GM12878 (cell line): ENCODE results near the gene CCDC14. TPM values are rescaled to one million over a fixed set of nuclear protein-coding genes. Genes with fewer than 3 reads are reported as not detected.
"Not testable (repeated sequence)": the region's sequence is repeated elsewhere in the genome, so short reads cannot be mapped to it uniquely, and the experiment has no call there.

Experiments
- ATAC-seq: fragments of 200-7000 bp; cut with Tn5 transposase; 3 replicates; pipeline ENCODE4 v1.9.1; 2020; ENCODE audit warnings: mild to moderate bottlenecking, moderate library complexity
- BruUV-seq: library from RNA; stranded (reverse); fragments of 400-500 nt; replicated peaks from 2 replicates; lab custom pipeline; 2021; lab: Mats Ljungman, UMichigan
- CTCF ChIA-PET: fragments of 300-600 bp; sonication (Branson Sonifier 250); formaldehyde crosslinking; extraction: SDS; loops from one replicate; lab custom pipeline; 2021; ENCODE audit warnings: inconsistent platforms; lab: Yijun Ruan, JAX
- POLR2A ChIA-PET: fragments of 350-600 bp; formaldehyde crosslinking; extraction: SDS; loops from one replicate; lab custom pipeline; 2021; ENCODE audit warnings: inconsistent platforms; lab: Charles Lee
- RAD21 ChIA-PET: fragments of 300-600 bp; sonication (Branson Sonifier 250); formaldehyde crosslinking; loops from one replicate; lab custom pipeline; 2023; ENCODE audit warnings: antibody characterized with exemption; ENCODE audit not compliant: unreplicated experiment; lab: Charles Lee
- SMC1A ChIA-PET: fragments of 300-600 bp; sonication (Branson Sonifier 250); formaldehyde crosslinking; loops from one replicate; lab custom pipeline; 2023; ENCODE audit not compliant: unreplicated experiment, uncharacterized antibody; lab: Charles Lee
- DNase-seq: peaks from one replicate; pipeline ENCODE4 v3.0.0-alpha.2; 2011; ENCODE audit warnings: low read depth, low spot score
- FAIRE-seq: peaks from 3 replicates; lab custom pipeline; 2011; peaks lifted over from hg19 to GRCh38; lab: Jason Lieb, UNC
- H2AFZ ChIP-seq: 2 replicates; pipeline ENCODE4 v1.6.0; 2011; ENCODE audit warnings: low read depth, low read length, control low read depth; ENCODE audit not compliant: control insufficient read depth
- H3K27ac ChIP-seq: 2 replicates; pipeline ENCODE4 v1.5.1; 2011; ENCODE audit warnings: control low read depth; ENCODE audit not compliant: control insufficient read depth, insufficient read depth
- H3K27me3 ChIP-seq, 2 experiments: replicated peaks in 1 of 2; 2 replicates each; pipeline versions ENCODE4 v1.6.0 to v1.6.1; 2011; ENCODE audit warnings: low read length in 1 of 2; ENCODE audit not compliant: control insufficient read depth in 2 of 2, insufficient read depth in 2 of 2
- H3K36me3 ChIP-seq, 2 experiments: 2 replicates each; pipeline ENCODE4 v1.5.1; 2011; ENCODE audit warnings: low read length in 1 of 2; ENCODE audit not compliant: control insufficient read depth in 2 of 2, insufficient read depth in 2 of 2
- H3K4me1 ChIP-seq: 2 replicates; pipeline ENCODE4 v1.6.1; 2011; ENCODE audit warnings: mild to moderate bottlenecking, low read length, moderate library complexity, mixed read lengths; ENCODE audit not compliant: control insufficient read depth, insufficient read depth
- H3K4me2 ChIP-seq: 2 replicates; pipeline ENCODE4 v1.6.0; 2011; ENCODE audit warnings: control low read depth; ENCODE audit not compliant: control insufficient read depth, insufficient read depth
- H3K4me3 ChIP-seq: fragments of 200-600 bp; sonication (generic); 2 replicates; pipeline ENCODE4 v1.5.1; 2016
- H3K79me2 ChIP-seq: 2 replicates; pipeline ENCODE4 v1.6.0; 2011; ENCODE audit warnings: low read length; ENCODE audit not compliant: control insufficient read depth, insufficient read depth
- H3K9ac ChIP-seq: 2 replicates; pipeline ENCODE4 v1.8.0; 2011; ENCODE audit warnings: low read length, control low read depth, mixed read lengths; ENCODE audit not compliant: control insufficient read depth, insufficient read depth
- H3K9me3 ChIP-seq: replicated peaks from 3 replicates; pipeline ENCODE4 v1.5.1; 2011; ENCODE audit warnings: mild to moderate bottlenecking, low read length; ENCODE audit not compliant: control insufficient read depth, insufficient read depth
- H4K20me1 ChIP-seq: 2 replicates; pipeline ENCODE4 v1.6.0; 2011; ENCODE audit not compliant: control insufficient read depth, insufficient read depth
- NRF1 ChIP-seq: conservative IDR thresholded peaks from 2 replicates; pipeline ENCODE4 v1.6.1; 2011; ENCODE audit warnings: mild to moderate bottlenecking, low read depth, low read length, improper control_type of control experiment
- WGBS: methylation state at CpG from one replicate; pipeline ENCODE4 v1.1.6; 2016; ENCODE audit warnings: low lambda C conversion rate; ENCODE audit not compliant: insufficient replicate concordance, insufficient coverage; ENCODE audit errors: missing lambda C conversion rate; 5-methylcytosine and 5-hydroxymethylcytosine counted together
- in situ Hi-C: fragments of 300-500 bp; cut with MboI; formaldehyde crosslinking; loops from 9 replicates; pipeline ENCODE4 v1.14.3; 2018; ENCODE audit warnings: mixed read lengths
- intact Hi-C: fragments of 100-400 bp; cut with micrococcal nuclease; formaldehyde crosslinking; loops from one replicate; pipeline ENCODE4 v1.14.2; 2022; ENCODE audit not compliant: unreplicated experiment
- polyA plus RNA-seq, 11 experiments: library from polyadenylated mRNA; depleted of rRNA in 4 of 11; unstranded in 6 of 11; stranded (reverse) in 5 of 11; fragments of >200 nt; fragmentation: Nextera tagmentation in 4 of 11; fragmentation: Illumina TruSeq in 1 of 11; extraction: Ambion mirVana in 4 of 11; extraction: Trizol in 1 of 11; gene quantifications; 1 replicate in 1 of 11; 2 replicates in 10 of 11; pipeline versions ENCODE4 v1.2.1 to v1.2.3, GENCODE V29; 2011 to 2016; ENCODE audit warnings: inconsistent platforms in 2 of 11, missing spikeins in 2 of 11, low read depth in 1 of 11
- total RNA-seq, 4 experiments: library from RNA; depleted of rRNA in 3 of 4; stranded (reverse); fragments of >200 nt in 3 of 4; fragmentation: Illumina TruSeq in 1 of 4; extraction: Trizol in 1 of 4; gene quantifications; 2 replicates each; pipeline versions ENCODE4 v1.2.1 to v1.2.3, GENCODE V29; 2013 to 2021

Gene CCDC14
- total and polyA plus RNA-seq, 10 of the 15 experiments (the other 5 are each of a cell fraction or from before 2014, with no cell fraction given), result 15.9 to 104 (median 43.0) TPM

DNA sequence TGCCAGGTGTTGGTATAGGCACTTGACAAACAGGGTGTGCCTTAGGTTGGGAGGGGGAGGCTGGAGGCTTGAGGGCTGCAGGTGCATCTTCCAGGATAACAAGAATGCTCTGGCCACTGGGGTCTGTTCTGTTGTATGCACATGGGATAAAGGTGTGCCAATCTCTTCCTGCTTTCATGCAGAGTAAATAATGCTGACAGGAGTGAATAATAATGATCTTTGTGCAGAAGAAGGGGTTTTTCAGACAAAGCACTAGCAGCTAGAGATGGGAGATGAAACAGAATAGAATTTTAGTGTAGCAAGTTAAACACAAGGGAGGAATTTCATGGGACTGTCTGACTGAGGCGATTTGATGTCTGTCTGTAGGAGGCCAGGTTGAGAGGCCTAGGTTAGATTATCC is 32.8 kb upstream of the CCDC14 start:
- BruUV-seq, result no TSS peak
- Histone ChIP-seq H3K9ac (no peak overlapping the region), H3K4me3 (no peak overlapping the region), H3K9me3 (no peaks in the 10 kb centered on the region), H3K27ac (no peak overlapping the region), H3K27me3 (peaks cover 0 to 8% of the 10 kb centered on the region in 2 experiments), H3K4me1 (no peaks in the 10 kb centered on the region), H4K20me1 (no peaks in the 10 kb centered on the region), H2AFZ (no peak overlapping the region), H3K36me3 (no peaks in the 10 kb centered on the region), H3K4me2 (no peak overlapping the region), H3K79me2 (no peaks in the 10 kb centered on the region)
- FAIRE-seq (no peak), ATAC-seq (no peak), DNase-seq (no peak)
- in situ Hi-C loops (no loop called here), intact Hi-C loops (no loop called here)
- POLR2A ChIA-PET, result no interaction called here
- CTCF ChIA-PET, result no interaction called here
- WGBS, result 37% methylated on average over 1 of the region's 1 CpG
- SMC1A ChIA-PET, result no interaction called here
- RAD21 ChIA-PET, result no interaction called here
- TF ChIP-seq NRF1, result no peak

DNA sequence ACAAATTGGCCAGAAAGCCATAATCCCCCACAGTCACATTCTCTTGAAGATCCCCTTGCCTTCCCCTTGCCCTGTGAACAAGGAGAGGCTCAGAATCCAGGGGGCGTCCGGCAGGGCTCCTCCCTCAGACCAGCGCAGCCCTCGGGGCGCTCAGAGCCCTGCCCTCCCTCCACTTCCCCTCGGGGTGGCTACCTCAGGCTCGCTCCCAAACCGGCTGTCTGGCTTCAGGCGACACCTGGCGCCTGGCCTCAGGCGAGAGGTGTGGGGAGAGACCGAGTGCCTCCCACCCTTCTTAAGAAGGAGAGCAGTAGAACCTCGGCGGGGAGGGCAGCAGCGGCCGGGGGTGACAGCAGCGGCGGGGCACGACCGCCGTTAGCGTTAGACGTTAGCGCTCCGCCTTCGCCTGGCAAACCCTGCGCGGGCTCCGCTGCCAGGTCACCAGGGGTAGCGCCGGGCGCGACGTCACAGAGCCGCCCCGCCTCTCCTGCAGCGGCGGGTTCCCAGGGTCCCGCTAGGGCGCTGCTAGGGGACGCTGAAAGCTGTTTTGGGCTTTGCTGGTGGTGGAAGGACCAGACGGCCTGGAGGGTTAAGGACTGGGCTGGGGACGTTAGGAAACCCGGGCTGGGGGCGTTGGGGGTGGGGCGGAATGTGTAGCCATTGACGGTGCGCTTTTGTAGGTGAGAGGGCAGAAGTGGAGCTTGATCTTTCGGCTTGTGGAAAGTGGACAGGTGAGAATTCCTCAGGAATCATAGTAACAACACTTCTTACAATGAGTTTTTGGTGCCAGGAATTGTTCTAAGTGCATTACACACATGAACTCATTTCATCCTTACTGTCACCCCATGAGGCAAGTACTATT is 30.9 kb upstream of the CCDC14 start, which contains the start of gene ROPN1:
ROPN1 (minus strand) TSS at position 395 of the 859 bp plus-strand sequence. CDS start 11,643 bp downstream, outside the sequence.
- RAD21 ChIA-PET, BruUV-seq: not testable (repeated sequence)

More for the DNA sequence above, 30.9 kb upstream of the CCDC14 start, which contains the start of gene ROPN1:
- H3K4me2 ChIP-seq, DNase-seq, H3K79me2 ChIP-seq, in situ Hi-C loops, H3K9ac ChIP-seq, H3K4me1 ChIP-seq, CTCF ChIA-PET, POLR2A ChIA-PET, intact Hi-C loops, H3K9me3 ChIP-seq, H3K27me3 ChIP-seq, H3K36me3 ChIP-seq, SMC1A ChIA-PET, H3K27ac ChIP-seq, H4K20me1 ChIP-seq, H2AFZ ChIP-seq, H3K4me3 ChIP-seq: not testable (repeated sequence)
- ATAC-seq, result peak; percentile 68
- FAIRE-seq, result peak; percentile 62
- WGBS, result 50% methylated on average over 2 of the region's 49 CpGs
